HG03432 (cell line): ENCODE data around the gene CMIP.
A peak's percentile ranks its signal among the peaks of the same experiment; 100 is the strongest.

Source experiments
- ATAC-seq: cut with Tn5 transposase; IDR thresholded peaks from one replicate; pipeline ENCODE4 v1.9.1; 2021; ENCODE audit warnings: mild to moderate bottlenecking, moderate library complexity; ENCODE audit not compliant: unreplicated experiment

Gene CMIP

DNA sequence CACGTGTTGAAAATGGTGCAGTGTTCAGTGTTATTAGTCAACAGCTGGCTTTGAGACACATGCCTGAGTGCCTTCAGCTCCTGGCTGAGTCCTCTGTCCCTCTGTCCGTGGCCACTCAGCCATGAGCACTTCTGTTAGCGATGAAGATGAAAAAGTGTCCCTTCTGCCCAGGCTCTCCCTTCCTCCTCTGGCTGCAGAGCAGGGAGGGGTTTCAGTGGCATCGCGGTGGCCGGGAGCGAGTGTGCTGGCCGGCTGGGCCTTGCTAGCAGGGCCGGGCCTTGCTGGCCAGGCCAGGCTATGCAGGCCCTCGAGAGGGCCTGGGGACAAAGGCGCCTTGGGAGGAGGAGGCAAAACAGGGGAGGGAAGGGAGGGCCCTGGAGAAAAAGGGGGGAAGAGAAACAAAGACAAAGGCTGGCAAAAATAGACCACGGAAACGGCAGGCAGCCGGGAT, 47.7 kb downstream of the CMIP start:
- no peak for ATAC-seq

DNA sequence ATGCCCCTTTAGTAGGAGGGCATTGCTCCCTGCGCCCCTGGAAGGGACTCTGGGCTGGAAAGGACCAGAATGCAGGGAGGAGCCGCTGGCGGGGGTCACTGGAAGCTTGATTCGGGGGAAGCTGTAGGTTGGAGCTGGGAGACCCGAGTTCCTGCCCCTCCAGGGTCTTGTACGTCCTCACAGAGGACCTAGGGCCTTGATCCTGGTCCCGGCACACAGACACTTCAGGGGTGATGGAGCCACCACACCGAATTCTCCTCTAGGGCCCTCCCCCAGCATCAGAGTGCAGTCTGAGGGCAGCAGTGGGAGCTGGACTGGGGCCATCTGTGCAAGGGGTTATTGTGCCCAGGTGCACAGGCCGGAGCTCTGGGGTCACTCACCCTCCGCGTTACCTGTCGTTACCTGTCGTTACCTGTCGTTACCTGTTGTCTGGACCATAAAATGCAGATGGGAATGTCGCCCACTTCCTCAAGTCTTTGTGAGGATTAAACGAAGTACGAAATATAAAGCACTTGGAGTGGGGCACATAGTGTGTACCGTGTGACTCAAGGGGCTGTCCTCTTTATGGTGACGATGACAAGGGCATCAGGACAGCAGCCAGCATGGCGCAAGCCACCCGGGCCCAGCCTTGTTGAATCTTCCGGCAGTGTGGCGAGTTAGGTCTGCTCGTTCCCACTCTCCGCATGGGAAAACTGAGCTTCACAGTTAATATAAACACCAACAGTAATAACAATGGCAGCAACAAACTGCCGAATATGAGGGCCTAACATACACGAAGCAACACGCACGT, 48.6 kb downstream of the CMIP start:
- ATAC-seq = no peak

DNA sequence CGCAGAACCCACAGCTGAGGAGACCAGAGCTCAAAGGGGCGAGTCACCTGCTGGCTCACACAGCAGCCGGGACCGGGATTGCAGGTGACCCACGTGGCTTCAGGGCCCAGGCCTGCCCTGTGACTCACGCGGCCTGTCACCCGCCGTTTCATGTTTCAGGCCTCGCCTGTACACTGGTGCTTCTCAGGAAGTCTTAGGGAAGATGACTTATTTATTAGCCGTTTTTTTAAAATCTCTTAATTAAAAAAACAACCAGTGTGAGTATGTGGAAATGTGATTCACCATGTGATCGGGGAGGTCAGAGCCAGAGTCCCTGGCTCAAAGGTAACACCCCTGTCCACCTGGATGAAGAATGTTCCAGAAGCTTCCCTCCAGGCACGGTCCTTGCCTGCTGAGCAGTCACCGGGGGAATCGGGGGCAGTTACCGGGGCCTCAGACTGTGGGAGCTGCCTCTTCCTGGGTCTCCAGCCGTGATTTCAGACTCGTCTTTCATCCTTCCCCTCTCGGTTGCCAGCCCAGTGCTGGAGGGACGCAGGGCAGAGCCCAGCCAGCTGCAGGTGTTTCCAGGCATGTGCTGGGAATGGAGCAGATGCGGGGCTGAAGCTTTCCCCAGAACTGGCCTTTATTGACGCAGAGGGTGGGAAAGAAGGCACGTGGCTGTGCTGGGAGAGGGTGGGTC, 49.3 kb downstream of the CMIP start:
- ATAC-seq = no peak

- ATAC-seq = no peak
Measured at GRCh38 chr16:81494434-81494806, 49.8 kb downstream of the CMIP start.

DNA sequence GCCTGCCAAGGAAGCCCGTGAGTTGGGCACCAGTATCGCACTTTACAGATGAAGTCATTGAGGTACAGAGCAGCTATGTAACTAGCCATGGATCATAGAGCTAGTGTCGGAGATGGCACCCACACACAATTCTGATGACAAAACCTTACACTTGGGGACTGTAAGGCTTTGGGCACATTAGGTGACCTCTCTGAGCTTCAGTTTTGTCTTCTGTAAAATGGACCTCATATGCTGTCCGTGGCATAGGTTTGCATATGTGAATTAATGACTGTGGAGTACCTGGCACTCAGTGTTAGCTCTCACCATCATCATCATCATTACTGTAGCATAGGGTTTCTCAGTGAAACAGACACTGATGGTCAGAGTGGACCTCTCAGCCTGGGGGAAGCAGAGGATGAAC, 50.3 kb downstream of the CMIP start:
- ATAC-seq = no peak

GRCh38 chr16:81495321-81496234, 51.0 kb downstream of the CMIP start:
- no peak for ATAC-seq

DNA sequence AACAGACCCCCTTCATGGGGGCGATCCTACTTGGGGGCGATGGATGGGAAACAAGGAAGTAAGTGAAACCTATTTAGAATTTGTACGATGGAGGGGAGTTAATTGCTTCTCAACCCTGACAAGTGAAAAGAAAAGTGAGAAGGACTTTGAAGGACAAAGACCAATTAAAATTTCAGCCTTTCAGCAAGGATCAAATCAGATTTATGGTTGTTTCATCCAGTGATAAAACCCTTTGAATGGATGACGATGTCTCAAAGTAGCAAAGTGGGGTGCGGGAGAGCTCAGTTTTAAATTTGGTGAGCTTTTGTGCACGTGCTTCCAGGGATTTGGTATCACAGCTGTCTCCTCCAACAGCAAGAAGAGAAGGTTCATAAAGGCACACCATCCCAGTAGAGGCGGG, 51.7 kb downstream of the CMIP start:
- no peak for ATAC-seq

- no peak for ATAC-seq
Measured at GRCh38 chr16:81496742-81497141, 52.1 kb downstream of the CMIP start.

GRCh38 chr16:81497690-81498089, 53.1 kb downstream of the CMIP start:
- ATAC-seq = peak; percentile 57

DNA sequence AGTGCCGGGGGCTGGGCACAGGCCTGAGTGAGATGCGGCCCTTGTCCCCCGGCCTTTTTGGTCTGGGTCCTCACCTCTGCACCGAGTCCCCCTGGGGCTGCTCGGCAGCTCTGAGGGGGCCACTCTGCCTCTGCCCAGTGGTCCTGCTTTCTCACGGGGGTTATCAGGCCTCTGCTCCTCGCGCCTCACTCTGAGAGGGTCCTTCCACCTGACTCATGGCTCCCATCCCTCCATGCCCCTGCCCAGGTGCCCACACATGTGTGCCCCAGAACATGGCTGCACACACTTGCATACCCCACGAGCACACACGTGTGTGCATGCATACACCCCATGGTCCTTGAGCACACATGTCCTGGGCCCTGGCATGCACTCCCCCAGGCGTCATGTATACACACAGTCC, 53.7 kb downstream of the CMIP start:
- no peak for ATAC-seq

GRCh38 chr16:81499576-81500380, 55.2 kb downstream of the CMIP start:
- no peak for ATAC-seq

GRCh38 chr16:81500833-81501521, 56.4 kb downstream of the CMIP start:
- ATAC-seq = no peak

DNA sequence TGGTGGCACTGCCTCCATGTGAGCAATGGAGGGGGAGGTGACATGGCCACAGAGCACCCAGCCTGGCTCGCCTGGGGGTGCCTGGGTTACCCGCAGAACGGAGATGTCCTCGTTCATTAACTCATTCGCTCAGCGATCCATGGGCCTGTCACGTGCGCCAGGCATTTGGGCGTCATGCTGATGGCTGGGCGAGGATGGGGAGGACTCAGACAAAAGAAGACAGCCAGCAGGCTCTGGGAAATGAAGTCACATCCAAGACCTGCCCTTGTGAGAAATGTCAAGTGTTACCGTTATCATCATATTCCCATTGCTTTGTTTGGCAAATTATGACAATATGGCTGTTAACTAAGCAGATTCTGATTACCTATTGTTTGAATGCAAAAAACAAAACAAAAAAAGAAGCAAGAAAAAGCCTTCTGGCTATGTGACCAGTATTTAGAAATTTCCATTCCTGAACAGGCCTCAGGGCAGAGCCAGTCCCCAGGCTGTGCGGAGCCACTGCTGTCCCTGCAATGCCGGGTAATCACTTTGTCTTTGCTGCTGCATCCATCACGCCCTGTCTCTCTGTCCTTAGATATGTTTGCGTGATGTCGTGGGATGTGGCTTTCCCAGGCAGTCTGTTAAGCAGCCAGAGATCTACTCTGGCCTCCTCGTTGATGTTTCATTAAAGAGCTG, 57.9 kb downstream of the CMIP start:
- ATAC-seq = no peak

GRCh38 chr16:81505011-81505661, 60.5 kb downstream of the CMIP start:
- ATAC-seq = peak; percentile 71

DNA sequence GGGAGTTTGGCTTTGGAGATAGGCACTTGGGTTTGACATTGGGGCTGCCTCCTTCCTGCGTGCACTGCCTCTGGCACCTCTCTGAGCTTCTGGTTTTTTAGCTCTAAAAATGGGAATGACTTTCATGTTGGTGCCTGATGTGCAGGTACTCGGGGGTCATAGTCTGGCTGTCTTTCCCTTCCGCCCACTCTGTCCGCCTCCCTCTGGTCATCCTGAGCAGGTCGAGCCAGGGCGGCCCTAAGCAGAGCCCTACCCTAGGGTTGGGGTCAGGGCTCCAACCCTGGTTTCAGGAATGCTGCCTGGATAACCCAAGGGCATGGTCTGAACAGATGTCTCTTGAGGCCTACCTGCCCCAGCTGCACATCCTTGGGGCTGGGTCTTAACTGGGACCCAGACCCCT, 64.8 kb downstream of the CMIP start:
- no peak for ATAC-seq

- ATAC-seq = no peak
Measured at GRCh38 chr16:81510016-81510415, 65.4 kb downstream of the CMIP start.

DNA sequence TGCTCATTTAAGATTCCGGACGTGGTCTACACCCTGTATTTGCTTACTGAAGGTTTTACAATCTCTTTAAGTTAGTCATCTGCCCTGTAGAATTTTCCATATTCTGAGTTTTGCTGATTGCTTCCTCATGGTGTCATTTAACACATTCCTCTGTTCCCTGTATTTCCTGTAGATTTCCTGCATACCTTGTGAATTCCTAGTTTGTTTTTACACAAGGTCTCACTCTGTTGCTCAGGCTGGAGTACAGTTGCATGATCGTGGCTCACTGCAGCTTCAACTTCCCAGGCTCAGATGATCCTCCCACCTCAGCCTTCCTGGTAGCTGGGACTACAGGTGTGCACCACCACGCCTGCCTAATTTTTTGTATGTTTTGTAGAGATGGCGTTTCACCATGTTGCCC, 66.8 kb downstream of the CMIP start:
- no peak for ATAC-seq

DNA sequence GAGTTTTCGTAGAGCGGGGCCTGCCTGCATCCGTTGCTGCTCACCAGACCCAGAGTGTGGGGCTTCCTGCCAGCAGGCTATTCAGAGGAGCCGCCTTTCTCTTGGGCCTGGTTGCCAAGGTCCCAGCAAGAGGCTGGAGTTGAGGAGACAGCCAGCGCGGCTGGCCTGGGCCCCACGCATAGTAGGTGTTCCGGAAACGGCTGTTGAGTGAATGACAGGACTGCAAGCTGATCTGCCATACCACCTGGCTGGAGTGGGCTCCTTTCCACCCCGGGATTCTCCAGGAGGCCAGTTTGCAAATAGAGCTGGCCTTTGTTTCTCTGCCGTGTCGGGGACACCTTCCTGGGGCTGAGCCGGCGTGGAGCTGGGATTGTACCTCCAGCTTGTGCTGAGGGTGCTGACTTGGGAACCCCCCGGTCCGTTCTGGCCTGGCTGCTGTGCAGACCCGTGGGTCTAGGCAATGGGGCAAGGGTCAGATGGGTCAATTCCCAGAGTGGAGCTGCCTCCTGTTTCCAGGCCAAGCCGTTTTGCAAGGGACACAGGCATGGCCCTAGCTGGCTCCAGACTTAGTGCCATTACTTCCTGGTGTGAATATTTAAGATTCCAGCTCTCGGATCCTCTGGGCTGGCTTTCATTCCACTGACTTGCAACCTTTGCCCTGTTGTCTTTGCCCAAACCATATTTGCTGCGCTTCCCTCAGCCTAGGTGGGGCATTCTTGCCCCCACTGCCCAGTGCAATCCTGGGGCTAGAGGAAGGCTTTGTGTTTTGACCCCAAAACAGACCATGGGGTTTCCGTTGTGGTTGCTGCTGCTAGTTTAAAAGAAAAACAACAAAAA, 68.8 kb downstream of the CMIP start:
- peak; percentile 29 for ATAC-seq
